ENCODE measurements around the gene TECPR1.

TECPR1 gene

GRCh38 chr7:98178762-98179490, 73.1 kb downstream of the TECPR1 start:
- H3K36me3 ChIP-seq (ENCODE audit: insufficient read depth, insufficient read length, low read length), result peaks cover 24% of the 10 kb centered on the region
- TF ChIP-seq YY1 (IDR thresholded peaks at IDR 0.05; ENCODE audit: insufficient read depth, insufficient read length) (no peak), ZNF274 (IDR thresholded peaks at IDR 0.05; ENCODE audit: low read depth, low read length) (no peak), SUZ12 (IDR thresholded peaks at IDR 0.05; ENCODE audit: extremely low read depth, insufficient read depth, insufficient read length) (no peak)
- DNase-seq (ENCODE audit: low read depth, low spot score), result no peak
- no peaks in the 10 kb centered on the region for H3K4me1 ChIP-seq (ENCODE audit: insufficient read depth, insufficient read length)
- H3K4me3 ChIP-seq (ENCODE audit: insufficient read length, low read depth), result no peak overlapping the region
- no peaks in the 10 kb centered on the region for H3K27me3 ChIP-seq (ENCODE audit: insufficient read depth, insufficient read length)
- H3K9ac ChIP-seq (ENCODE audit: insufficient read length, low read depth), result no peak overlapping the region
- no peaks in the 10 kb centered on the region for H3K9me3 ChIP-seq (ENCODE audit: insufficient read depth, low read length)

- TF ChIP-seq ZNF274 (IDR thresholded peaks at IDR 0.05; ENCODE audit: low read depth, low read length), result no peak
- TF ChIP-seq YY1 (IDR thresholded peaks at IDR 0.05; ENCODE audit: insufficient read depth, insufficient read length), result no peak
- TF ChIP-seq SUZ12 (IDR thresholded peaks at IDR 0.05; ENCODE audit: extremely low read depth, insufficient read depth, insufficient read length), result no peak
- no peak overlapping the region for H3K9ac ChIP-seq (ENCODE audit: insufficient read length, low read depth)
- no peaks in the 10 kb centered on the region for H3K4me1 ChIP-seq (ENCODE audit: insufficient read depth, insufficient read length)
- DNase-seq (ENCODE audit: low read depth, low spot score), result no peak
- peaks cover 24% of the 10 kb centered on the region for H3K36me3 ChIP-seq (ENCODE audit: insufficient read depth, insufficient read length, low read length)
- H3K27me3 ChIP-seq (ENCODE audit: insufficient read depth, insufficient read length), result no peaks in the 10 kb centered on the region
- H3K9me3 ChIP-seq (ENCODE audit: insufficient read depth, low read length), result no peaks in the 10 kb centered on the region
- no peak overlapping the region for H3K4me3 ChIP-seq (ENCODE audit: insufficient read length, low read depth)
Measured at GRCh38 chr7:98178321-98178720, 73.7 kb downstream of the TECPR1 start.

- Histone ChIP-seq H3K4me3 (ENCODE audit: insufficient read length, low read depth) (no peak overlapping the region), H3K27me3 (ENCODE audit: insufficient read depth, insufficient read length) (no peaks in the 10 kb centered on the region), H3K9ac (ENCODE audit: insufficient read length, low read depth) (no peak overlapping the region), H3K4me1 (ENCODE audit: insufficient read depth, insufficient read length) (no peaks in the 10 kb centered on the region), H3K9me3 (ENCODE audit: insufficient read depth, low read length) (no peaks in the 10 kb centered on the region), H3K36me3 (ENCODE audit: insufficient read depth, insufficient read length, low read length) (peaks cover 24% of the 10 kb centered on the region)
- no peak for TF ChIP-seq SUZ12 (IDR thresholded peaks at IDR 0.05; ENCODE audit: extremely low read depth, insufficient read depth, insufficient read length)
- TF ChIP-seq YY1 (IDR thresholded peaks at IDR 0.05; ENCODE audit: insufficient read depth, insufficient read length), result no peak
- TF ChIP-seq ZNF274 (IDR thresholded peaks at IDR 0.05; ENCODE audit: low read depth, low read length), result no peak
- no peak for DNase-seq (ENCODE audit: low read depth, low spot score)
Measured at GRCh38 chr7:98177553-98177952, 74.5 kb downstream of the TECPR1 start.

- Histone ChIP-seq H3K4me1 (ENCODE audit: insufficient read depth, insufficient read length) (no peaks in the 10 kb centered on the region), H3K36me3 (ENCODE audit: insufficient read depth, insufficient read length, low read length) (peaks cover 33% of the 10 kb centered on the region), H3K4me3 (ENCODE audit: insufficient read length, low read depth) (no peak overlapping the region), H3K9me3 (ENCODE audit: insufficient read depth, low read length) (no peaks in the 10 kb centered on the region), H3K27me3 (ENCODE audit: insufficient read depth, insufficient read length) (no peaks in the 10 kb centered on the region), H3K9ac (ENCODE audit: insufficient read length, low read depth) (no peak overlapping the region)
- no peak for DNase-seq (ENCODE audit: low read depth, low spot score)
- TF ChIP-seq SUZ12 (IDR thresholded peaks at IDR 0.05; ENCODE audit: extremely low read depth, insufficient read depth, insufficient read length) (no peak), YY1 (IDR thresholded peaks at IDR 0.05; ENCODE audit: insufficient read depth, insufficient read length) (no peak), ZNF274 (IDR thresholded peaks at IDR 0.05; ENCODE audit: low read depth, low read length) (no peak)
Measured at GRCh38 chr7:98175260-98175940, 76.6 kb downstream of the TECPR1 start.

- no peak for DNase-seq (ENCODE audit: low read depth, low spot score)
- H3K36me3 ChIP-seq (ENCODE audit: insufficient read depth, insufficient read length, low read length), result peaks cover 29% of the 10 kb centered on the region
- no peaks in the 10 kb centered on the region for H3K9me3 ChIP-seq (ENCODE audit: insufficient read depth, low read length)
- TF ChIP-seq ZNF274 (IDR thresholded peaks at IDR 0.05; ENCODE audit: low read depth, low read length), result no peak
- H3K4me1 ChIP-seq (ENCODE audit: insufficient read depth, insufficient read length), result no peaks in the 10 kb centered on the region
- H3K27me3 ChIP-seq (ENCODE audit: insufficient read depth, insufficient read length), result no peaks in the 10 kb centered on the region
- H3K9ac ChIP-seq (ENCODE audit: insufficient read length, low read depth), result no peak overlapping the region
- H3K4me3 ChIP-seq (ENCODE audit: insufficient read length, low read depth), result no peak overlapping the region
Measured at GRCh38 chr7:98174334-98175259, 77.4 kb downstream of the TECPR1 start.

GRCh38 chr7:98171449-98171848, 80.6 kb downstream of the TECPR1 start:
- Histone ChIP-seq H3K36me3 (ENCODE audit: insufficient read depth, insufficient read length, low read length) (peaks cover 25% of the 10 kb centered on the region), H3K9me3 (ENCODE audit: insufficient read depth, low read length) (no peaks in the 10 kb centered on the region)
- no peak for DNase-seq (ENCODE audit: low read depth, low spot score)

GRCh38 chr7:98170966-98171365, 81.1 kb downstream of the TECPR1 start:
- Histone ChIP-seq H3K36me3 (ENCODE audit: insufficient read depth, insufficient read length, low read length) (peaks cover 25% of the 10 kb centered on the region), H3K9me3 (ENCODE audit: insufficient read depth, low read length) (no peaks in the 10 kb centered on the region), H3K4me1 (ENCODE audit: insufficient read depth, insufficient read length) (no peaks in the 10 kb centered on the region), H3K27me3 (ENCODE audit: insufficient read depth, insufficient read length) (no peaks in the 10 kb centered on the region), H3K9ac (ENCODE audit: insufficient read length, low read depth) (no peak overlapping the region), H3K4me3 (ENCODE audit: insufficient read length, low read depth) (no peak overlapping the region)
- no peak for TF ChIP-seq ZNF274 (IDR thresholded peaks at IDR 0.05; ENCODE audit: low read depth, low read length)
- no peak for TF ChIP-seq SUZ12 (IDR thresholded peaks at IDR 0.05; ENCODE audit: extremely low read depth, insufficient read depth, insufficient read length)
- TF ChIP-seq YY1 (IDR thresholded peaks at IDR 0.05; ENCODE audit: insufficient read depth, insufficient read length), result no peak
- no peak for DNase-seq (ENCODE audit: low read depth, low spot score)

More at GRCh38 chr7:98171449-98171848, 80.6 kb downstream of the TECPR1 start:
- no peak overlapping the region for H3K9ac ChIP-seq (ENCODE audit: insufficient read length, low read depth)
- no peaks in the 10 kb centered on the region for H3K4me1 ChIP-seq (ENCODE audit: insufficient read depth, insufficient read length)
- TF ChIP-seq YY1 (IDR thresholded peaks at IDR 0.05; ENCODE audit: insufficient read depth, insufficient read length) (no peak), SUZ12 (IDR thresholded peaks at IDR 0.05; ENCODE audit: extremely low read depth, insufficient read depth, insufficient read length) (no peak), ZNF274 (IDR thresholded peaks at IDR 0.05; ENCODE audit: low read depth, low read length) (no peak)
- H3K27me3 ChIP-seq (ENCODE audit: insufficient read depth, insufficient read length), result no peaks in the 10 kb centered on the region
- no peak overlapping the region for H3K4me3 ChIP-seq (ENCODE audit: insufficient read length, low read depth)

Data from NT2/D1 (cell line).